SU-DHL-6 (cell line): ENCODE data around the gene TTC19.

Experiments
- H2AFZ ChIP-seq: fragments of 200-600 bp; sonication (generic); 2 replicates; pipeline ENCODE4 v1.6.1; 2014; ENCODE audit warnings: low read depth, mild to moderate bottlenecking, moderate library complexity, mixed read lengths, antibody characterized with exemption, low read length; ENCODE audit not compliant: severe bottlenecking
- H3F3A ChIP-seq: fragments of 200-600 bp; shearing (Covaris generic); 2 replicates; pipeline ENCODE4 v1.6.0; 2016; ENCODE audit warnings: antibody characterized with exemption, mild to moderate bottlenecking; ENCODE audit not compliant: insufficient read depth
- H3K27ac ChIP-seq: fragments of 200-600 bp; sonication (generic); 2 replicates; pipeline ENCODE4 v1.5.1; 2016; ENCODE audit warnings: low read depth, mild to moderate bottlenecking, low read length, moderate library complexity, mixed read lengths
- H3K27me3 ChIP-seq: fragments of 200-600 bp; sonication (generic), shearing (Covaris generic); 2 replicates; pipeline ENCODE4 v1.6.0; 2014; ENCODE audit warnings: mild to moderate bottlenecking, low read length
- H3K36me3 ChIP-seq: fragments of 200-600 bp; sonication (generic); 2 replicates; pipeline ENCODE4 v1.6.1; 2014; ENCODE audit warnings: mild to moderate bottlenecking, low read length, mixed read lengths
- H3K4me2 ChIP-seq: fragments of 300-600, 200-600 bp; shearing (Covaris generic), sonication (generic); 2 replicates; pipeline ENCODE4 v1.6.0; 2014; ENCODE audit warnings: low read length, low read depth, mild to moderate bottlenecking; ENCODE audit not compliant: poor library complexity, severe bottlenecking
- H3K4me3 ChIP-seq: fragments of 200-600 bp; sonication (generic); 2 replicates; pipeline ENCODE4 v1.5.1; 2014; ENCODE audit warnings: antibody characterized with exemption, low read length, mild to moderate bottlenecking, mixed read lengths; ENCODE audit not compliant: insufficient read depth, poor library complexity, severe bottlenecking
- H3K79me2 ChIP-seq: fragments of 200-600 bp; sonication (generic); 2 replicates; pipeline ENCODE4 v1.6.1; 2014; ENCODE audit warnings: mild to moderate bottlenecking, low read length, moderate library complexity; ENCODE audit not compliant: insufficient read depth
- H3K9ac ChIP-seq: fragments of 200-600 bp; sonication (generic); 2 replicates; pipeline ENCODE4 v1.7.0; 2014; ENCODE audit warnings: mild to moderate bottlenecking, low read length
- H3K9me2 ChIP-seq: fragments of 200-600 bp; sonication (generic); replicated peaks from 2 replicates; pipeline ENCODE4 v1.6.1; 2014; ENCODE audit warnings: low read length; ENCODE audit not compliant: insufficient read depth
- H3K9me3 ChIP-seq: fragments of 200-600 bp; sonication (generic); 2 replicates; pipeline ENCODE4 v1.6.1; 2014; ENCODE audit warnings: low read length, mixed read lengths; ENCODE audit not compliant: insufficient read depth
- H4K20me1 ChIP-seq: fragments of 200-600 bp; sonication (generic); 2 replicates; pipeline ENCODE4 v1.6.1; 2014; ENCODE audit warnings: low read depth, mild to moderate bottlenecking, antibody characterized with exemption, low read length, moderate library complexity, mixed read lengths
- EZH2phosphoT487 ChIP-seq: fragments of 200-600 bp; sonication (generic), shearing (Covaris generic); conservative IDR thresholded peaks from 2 replicates; pipeline ENCODE4 v1.6.1; 2018; ENCODE audit warnings: mild to moderate bottlenecking, antibody characterized with exemption, low read length, moderate library complexity, mixed read lengths
- TF ChIP-seq, protein P1 (sequence below): fragments of 200-600 bp; sonication (generic); IDR thresholded peaks from one replicate; pipeline ENCODE4 v1.5.1; 2017; ENCODE audit warnings: antibody characterized with exemption, mild to moderate bottlenecking, low read length, moderate library complexity; ENCODE audit not compliant: insufficient read depth, poor library complexity, severe bottlenecking

TTC19 gene

DNA sequence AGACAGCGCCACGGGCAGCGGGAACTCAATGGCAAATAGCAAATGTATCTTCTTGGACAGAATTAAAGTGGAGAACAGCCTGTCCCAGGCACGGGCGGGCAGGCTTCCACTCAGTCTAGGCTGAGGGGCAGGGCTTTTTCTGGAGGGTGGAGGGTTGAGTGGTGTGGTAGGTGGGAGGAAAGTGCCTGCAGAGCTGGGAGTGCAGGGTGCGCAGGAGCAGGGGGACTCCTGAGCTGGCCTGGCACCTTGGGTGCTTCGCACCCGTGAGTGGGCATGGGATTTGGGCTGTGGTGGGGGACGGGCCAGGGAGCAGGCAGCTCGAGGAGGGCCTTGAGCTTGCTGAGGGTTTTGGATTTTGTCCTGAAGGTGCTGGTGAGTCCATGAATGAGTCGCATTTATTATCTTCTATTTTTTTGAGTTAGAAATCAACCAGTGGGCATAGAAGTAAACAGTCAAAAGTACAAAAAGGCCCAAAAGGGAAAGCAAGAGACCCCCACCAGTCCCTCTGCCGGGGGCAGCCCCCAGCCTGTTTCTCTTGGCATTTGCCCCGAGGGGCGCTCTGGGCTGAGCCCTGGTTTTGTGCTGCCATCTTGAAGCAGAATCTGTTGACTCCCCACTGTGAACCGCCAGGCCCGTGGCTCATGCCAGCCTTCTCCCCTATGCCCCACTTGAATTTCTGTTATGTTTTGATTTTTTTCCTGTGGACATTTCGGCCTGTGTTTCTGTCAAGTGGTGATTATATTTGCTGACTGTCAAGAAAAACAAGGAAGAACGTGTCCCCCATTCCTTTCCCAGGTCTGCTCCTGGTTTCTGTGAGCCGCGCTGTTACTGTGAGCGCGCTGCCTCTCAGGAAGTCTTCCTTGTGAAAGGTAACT is 46.5 kb upstream of the TTC19 start:
- H4K20me1 ChIP-seq: no peaks in the 10 kb centered on the region
- H3K36me3 ChIP-seq: no peaks in the 10 kb centered on the region
- H3K79me2 ChIP-seq: no peaks in the 10 kb centered on the region
- H3K9me3 ChIP-seq: no peaks in the 10 kb centered on the region
- H3K4me3 ChIP-seq: no peak overlapping the region
- no peak overlapping the region for H3K9ac ChIP-seq
- no peak overlapping the region for H3K27ac ChIP-seq
- H3K4me2 ChIP-seq: no peak overlapping the region
- TF ChIP-seq, protein P1, sequence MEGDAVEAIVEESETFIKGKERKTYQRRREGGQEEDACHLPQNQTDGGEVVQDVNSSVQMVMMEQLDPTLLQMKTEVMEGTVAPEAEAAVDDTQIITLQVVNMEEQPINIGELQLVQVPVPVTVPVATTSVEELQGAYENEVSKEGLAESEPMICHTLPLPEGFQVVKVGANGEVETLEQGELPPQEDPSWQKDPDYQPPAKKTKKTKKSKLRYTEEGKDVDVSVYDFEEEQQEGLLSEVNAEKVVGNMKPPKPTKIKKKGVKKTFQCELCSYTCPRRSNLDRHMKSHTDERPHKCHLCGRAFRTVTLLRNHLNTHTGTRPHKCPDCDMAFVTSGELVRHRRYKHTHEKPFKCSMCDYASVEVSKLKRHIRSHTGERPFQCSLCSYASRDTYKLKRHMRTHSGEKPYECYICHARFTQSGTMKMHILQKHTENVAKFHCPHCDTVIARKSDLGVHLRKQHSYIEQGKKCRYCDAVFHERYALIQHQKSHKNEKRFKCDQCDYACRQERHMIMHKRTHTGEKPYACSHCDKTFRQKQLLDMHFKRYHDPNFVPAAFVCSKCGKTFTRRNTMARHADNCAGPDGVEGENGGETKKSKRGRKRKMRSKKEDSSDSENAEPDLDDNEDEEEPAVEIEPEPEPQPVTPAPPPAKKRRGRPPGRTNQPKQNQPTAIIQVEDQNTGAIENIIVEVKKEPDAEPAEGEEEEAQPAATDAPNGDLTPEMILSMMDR: no peak
- TF ChIP-seq EZH2phosphoT487: no peak
- H2AFZ ChIP-seq: no peak overlapping the region
- H3K27me3 ChIP-seq: no peaks in the 10 kb centered on the region
- no peaks in the 10 kb centered on the region for H3F3A ChIP-seq
- H3K9me2 ChIP-seq: no peaks in the 10 kb centered on the region

DNA sequence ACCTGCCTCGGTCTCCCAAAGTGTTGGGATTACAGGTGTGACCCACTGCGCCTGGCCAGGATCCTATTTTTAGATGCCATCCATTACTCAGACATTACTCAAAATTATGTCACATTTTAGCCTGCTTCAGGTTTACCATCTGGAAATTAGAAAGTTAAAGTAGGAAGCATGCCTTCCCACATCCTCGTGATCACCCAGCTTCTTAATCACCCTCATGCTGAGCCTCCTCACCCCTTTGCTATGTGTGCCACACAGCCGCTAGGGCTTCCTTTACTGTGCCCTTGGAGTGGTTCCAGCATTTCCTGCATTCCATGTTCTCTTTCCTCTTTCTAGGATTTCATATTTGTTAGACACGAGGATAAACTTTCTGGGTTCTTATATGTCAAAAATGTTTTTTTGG is 45.4 kb upstream of the TTC19 start:
- no peak overlapping the region for H2AFZ ChIP-seq
- no peaks in the 10 kb centered on the region for H3K36me3 ChIP-seq
- no peaks in the 10 kb centered on the region for H3K9me3 ChIP-seq
- no peaks in the 10 kb centered on the region for H3K79me2 ChIP-seq
- no peaks in the 10 kb centered on the region for H3F3A ChIP-seq
- H3K27me3 ChIP-seq: no peaks in the 10 kb centered on the region
- H3K4me2 ChIP-seq: no peak overlapping the region
- TF ChIP-seq, protein P1: no peak
- no peak for TF ChIP-seq EZH2phosphoT487
- H3K4me3 ChIP-seq: no peak overlapping the region
- no peak overlapping the region for H3K9ac ChIP-seq
- no peak overlapping the region for H3K27ac ChIP-seq
- H3K9me2 ChIP-seq: no peaks in the 10 kb centered on the region
- H4K20me1 ChIP-seq: no peaks in the 10 kb centered on the region

DNA sequence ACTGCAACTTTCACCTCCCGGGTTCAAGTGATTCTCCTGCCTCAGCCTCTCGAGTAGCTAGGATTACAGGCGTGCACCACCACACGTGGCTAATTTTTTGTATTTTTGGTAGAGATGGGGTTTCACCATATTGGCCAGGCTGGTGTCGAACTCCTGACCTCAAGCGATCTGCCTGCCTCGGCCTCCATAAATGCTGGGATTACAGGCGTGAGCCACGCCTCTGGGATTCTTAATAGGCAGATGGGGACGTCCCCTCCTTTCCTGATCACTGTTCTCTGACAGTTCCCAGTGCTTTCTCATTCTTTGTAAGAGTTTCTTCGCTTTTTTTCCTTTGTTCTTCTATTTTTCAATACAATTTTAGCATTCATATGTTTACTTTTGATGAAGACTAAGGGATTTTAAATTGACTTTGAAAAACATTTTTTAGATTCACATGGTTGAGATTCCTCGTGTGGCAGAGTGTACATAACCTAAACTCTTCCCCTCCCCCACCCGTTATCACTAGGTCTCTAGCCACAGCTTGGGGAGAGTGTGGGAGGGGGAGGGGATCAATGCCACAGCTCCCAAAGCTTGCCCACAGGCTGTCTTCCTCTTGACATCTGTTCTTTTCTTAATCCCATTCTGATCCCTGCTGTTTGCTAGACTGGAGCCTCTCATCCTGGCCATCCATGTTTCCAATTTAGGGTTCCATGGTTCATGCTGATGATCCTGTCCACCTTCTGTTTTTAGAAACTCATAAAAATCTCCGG is 43.7 kb upstream of the TTC19 start:
- Histone ChIP-seq H3K79me2 (no peaks in the 10 kb centered on the region), H3F3A (no peaks in the 10 kb centered on the region), H3K4me3 (no peak overlapping the region), H4K20me1 (no peaks in the 10 kb centered on the region), H3K9me2 (no peaks in the 10 kb centered on the region), H2AFZ (no peak overlapping the region), H3K27ac (no peak overlapping the region), H3K9ac (no peak overlapping the region), H3K4me2 (no peak overlapping the region), H3K9me3 (no peaks in the 10 kb centered on the region), H3K36me3 (no peaks in the 10 kb centered on the region), H3K27me3 (no peaks in the 10 kb centered on the region)
- TF ChIP-seq EZH2phosphoT487: no peak
- TF ChIP-seq, protein P1: no peak
